HL-60/S4 (cell line): ENCODE data around the gene NGEF.

Experiments
- in situ Hi-C: fragments of 300-500 bp; cut with MboI; formaldehyde crosslinking; loops from 2 replicates; pipeline ENCODE4 v1.14.3; 2022; ENCODE audit warnings: low sequenced_read_pairs

NGEF gene

GRCh38 chr2:233002829-233003657 is 10.0 kb downstream of the NGEF start:
- in situ Hi-C loops = loop anchor here (25.0 kb wide), 1 partner anchor 391 kb away; no protein-coding TSS in a partner anchor

GRCh38 chr2:233000886-233001750 is 11.9 kb downstream of the NGEF start:
- in situ Hi-C loops = loop anchor here (25.0 kb wide), 1 partner anchor 389 kb away; no protein-coding TSS in a partner anchor

GRCh38 chr2:232999354-232999753 is 13.7 kb downstream of the NGEF start:
- in situ Hi-C loops = no loop called here

- in situ Hi-C loops = no loop called here
Measured at GRCh38 chr2:232998666-232998985, 14.4 kb downstream of the NGEF start.

GRCh38 chr2:232997749-232998665 is 15.0 kb downstream of the NGEF start:
- in situ Hi-C loops = no loop called here

GRCh38 chr2:232994446-232994845 is 18.6 kb downstream of the NGEF start:
- in situ Hi-C loops = no loop called here

GRCh38 chr2:232993231-232993821 is 19.7 kb downstream of the NGEF start:
- in situ Hi-C loops = no loop called here

- in situ Hi-C loops = no loop called here
Measured at GRCh38 chr2:232986155-232986554, 26.9 kb downstream of the NGEF start.

GRCh38 chr2:232984451-232985207 is 28.4 kb downstream of the NGEF start:
- in situ Hi-C loops = no loop called here

- in situ Hi-C loops = no loop called here
Measured at GRCh38 chr2:232983669-232984140, 29.4 kb downstream of the NGEF start.

- in situ Hi-C loops = no loop called here
Measured at GRCh38 chr2:232982926-232983668, 30.0 kb downstream of the NGEF start.

GRCh38 chr2:232981767-232982360 is 31.2 kb downstream of the NGEF start:
- in situ Hi-C loops = no loop called here

GRCh38 chr2:232981356-232981755 is 31.7 kb downstream of the NGEF start:
- in situ Hi-C loops = no loop called here

GRCh38 chr2:232980683-232981082 is 32.4 kb downstream of the NGEF start:
- in situ Hi-C loops = no loop called here

- in situ Hi-C loops = no loop called here
Measured at GRCh38 chr2:232979871-232980461, 33.1 kb downstream of the NGEF start.

- in situ Hi-C loops = no loop called here
Measured at GRCh38 chr2:232977438-232977971, 35.6 kb downstream of the NGEF start.

GRCh38 chr2:232976666-232977437 is 36.2 kb downstream of the NGEF start:
- in situ Hi-C loops = no loop called here
